NCI-H2081 treated with DMSO at 0.1 percent for 48 hours (cell line): ENCODE measurements around the gene CWC15.
"Not testable (repeated sequence)": the region's sequence is repeated elsewhere in the genome, so short reads cannot be mapped to it uniquely, and the experiment has no call there.

ENCODE experiments used
- DNase-seq: peaks from one replicate; lab custom pipeline; 2025; lab: John Stamatoyannopoulos, UW

Gene CWC15

GRCh38 chr11:94954753-94955152 is 18.6 kb downstream of the CWC15 start:
- no peak for DNase-seq

GRCh38 chr11:94948070-94948617 is 25.2 kb downstream of the CWC15 start:
- no peak for DNase-seq

GRCh38 chr11:94946812-94947211 is 26.5 kb downstream of the CWC15 start:
- no peak for DNase-seq

- DNase-seq = no peak
Observed at GRCh38 chr11:94941131-94941530, 32.2 kb downstream of the CWC15 start.

GRCh38 chr11:94939346-94939745 is 34.0 kb downstream of the CWC15 start:
- no peak for DNase-seq

GRCh38 chr11:94938095-94939055 is 35.0 kb downstream of the CWC15 start:
- DNase-seq = no peak

GRCh38 chr11:94934846-94935245 is 38.5 kb downstream of the CWC15 start:
- DNase-seq = no peak

GRCh38 chr11:94934362-94934761 is 39.0 kb downstream of the CWC15 start:
- no peak for DNase-seq

- DNase-seq = no peak
Observed at GRCh38 chr11:94933223-94934130, 39.9 kb downstream of the CWC15 start.

GRCh38 chr11:94932503-94932902 is 40.9 kb downstream of the CWC15 start:
- DNase-seq = no peak

- not testable (repeated sequence) for DNase-seq
Observed at GRCh38 chr11:94932072-94932471, 41.3 kb downstream of the CWC15 start.

- no peak for DNase-seq
Observed at GRCh38 chr11:94928117-94928990, 45.0 kb downstream of the CWC15 start.

- DNase-seq = no peak
Observed at GRCh38 chr11:94926698-94927237, 46.6 kb downstream of the CWC15 start.

- DNase-seq = no peak
Observed at GRCh38 chr11:94926271-94926625, 47.1 kb downstream of the CWC15 start.

GRCh38 chr11:94925422-94926270 is 47.7 kb downstream of the CWC15 start:
- no peak for DNase-seq

- DNase-seq = no peak
Observed at GRCh38 chr11:94924612-94925011, 48.7 kb downstream of the CWC15 start.

GRCh38 chr11:94924171-94924572 is 49.2 kb downstream of the CWC15 start:
- no peak for DNase-seq

- no peak for DNase-seq
Observed at GRCh38 chr11:94923004-94923334, 50.4 kb downstream of the CWC15 start.

GRCh38 chr11:94922321-94923003 is 50.9 kb downstream of the CWC15 start:
- no peak for DNase-seq

GRCh38 chr11:94920311-94920710 is 53.0 kb downstream of the CWC15 start:
- no peak for DNase-seq
